ENCODE measurements around the gene USF3. TPM values are rescaled to one million over a fixed set of nuclear protein-coding genes. Genes with fewer than 3 reads are reported as not detected.

Gene USF3
- total RNA-seq, 4 donors from 2014 or later: 21.8 to 26.6 (median 24.1) TPM

DNA sequence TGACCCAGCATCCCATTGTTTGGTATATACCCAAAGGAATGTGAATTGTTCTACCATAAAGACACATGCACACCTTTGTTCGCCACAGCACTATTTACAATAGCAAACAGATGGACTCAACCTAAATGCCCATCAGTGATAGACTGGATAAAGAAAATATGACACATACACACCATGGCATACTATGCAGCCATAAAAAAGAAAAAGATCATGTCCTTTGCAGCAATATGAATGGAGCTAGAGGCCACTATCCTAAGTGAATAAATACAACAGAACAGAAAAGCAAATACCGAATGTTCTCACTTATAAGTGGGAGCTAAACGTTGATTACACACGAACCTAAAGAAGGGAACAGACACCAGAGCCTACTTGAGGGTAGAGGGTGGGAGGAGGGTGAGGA is 11.4 kb upstream of the USF3 start:
- TF ChIP-seq CTCF (IDR thresholded peaks at IDR 0.05) (no peak), POLR2A (IDR thresholded peaks at IDR 0.05) (no peak)
- intact Hi-C loops (cut with DNase I; ENCODE audit: low total_unique reads): no loop called here
- DNase-seq (ENCODE audit: low spot score in 2 of 2): no peak
- no peak overlapping the region for H3K4me3 ChIP-seq (ENCODE audit: low read depth, poor library complexity, severe bottlenecking)
- WGBS, 2 donors: 94% methylated on average over 4 of the region's 4 CpGs

DNA sequence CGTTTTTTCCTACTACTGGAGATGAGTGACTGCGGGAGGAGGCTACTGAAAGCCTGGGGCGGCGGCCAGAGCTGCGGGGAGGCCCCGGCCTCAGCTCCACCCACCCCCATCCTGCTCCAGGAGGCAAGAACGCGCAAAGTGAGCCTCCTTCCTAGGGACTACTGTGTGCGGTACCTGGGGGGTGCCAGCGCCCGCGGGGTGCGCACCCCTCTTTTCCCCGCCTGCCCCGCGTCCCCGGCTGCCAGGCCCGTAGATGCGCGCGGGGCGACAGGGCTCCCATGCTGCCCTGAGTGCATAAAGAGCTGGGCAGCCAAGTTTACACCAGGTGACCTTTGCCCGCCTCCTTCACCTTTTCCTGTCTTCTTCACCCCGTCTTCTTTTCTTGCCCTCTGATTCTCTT is 2.5 kb upstream of the USF3 start:
- intact Hi-C loops (cut with DNase I; ENCODE audit: low total_unique reads): no loop called here
- WGBS, 2 donors: 19 to 24% methylated on average over 22 to 24 of the region's 24 CpGs
- no peak overlapping the region for H3K4me3 ChIP-seq (ENCODE audit: low read depth, poor library complexity, severe bottlenecking)
- no peak for DNase-seq (ENCODE audit: low spot score in 2 of 2)
- TF ChIP-seq POLR2A (IDR thresholded peaks at IDR 0.05) (no peak), CTCF (IDR thresholded peaks at IDR 0.05) (no peak)

GRCh38 chr3:113698213-113698742 is 1.8 kb upstream of the USF3 start:
- no peak overlapping the region for H3K4me3 ChIP-seq (ENCODE audit: low read depth, poor library complexity, severe bottlenecking)
- 54 to 64% methylated on average over 6 of the region's 6 CpGs for WGBS, 2 donors
- intact Hi-C loops (cut with DNase I; ENCODE audit: low total_unique reads): no loop called here
- DNase-seq (ENCODE audit: low spot score in 2 of 2): no peak
- TF ChIP-seq POLR2A (IDR thresholded peaks at IDR 0.05): no peak
- no peak for TF ChIP-seq CTCF (IDR thresholded peaks at IDR 0.05)

DNA sequence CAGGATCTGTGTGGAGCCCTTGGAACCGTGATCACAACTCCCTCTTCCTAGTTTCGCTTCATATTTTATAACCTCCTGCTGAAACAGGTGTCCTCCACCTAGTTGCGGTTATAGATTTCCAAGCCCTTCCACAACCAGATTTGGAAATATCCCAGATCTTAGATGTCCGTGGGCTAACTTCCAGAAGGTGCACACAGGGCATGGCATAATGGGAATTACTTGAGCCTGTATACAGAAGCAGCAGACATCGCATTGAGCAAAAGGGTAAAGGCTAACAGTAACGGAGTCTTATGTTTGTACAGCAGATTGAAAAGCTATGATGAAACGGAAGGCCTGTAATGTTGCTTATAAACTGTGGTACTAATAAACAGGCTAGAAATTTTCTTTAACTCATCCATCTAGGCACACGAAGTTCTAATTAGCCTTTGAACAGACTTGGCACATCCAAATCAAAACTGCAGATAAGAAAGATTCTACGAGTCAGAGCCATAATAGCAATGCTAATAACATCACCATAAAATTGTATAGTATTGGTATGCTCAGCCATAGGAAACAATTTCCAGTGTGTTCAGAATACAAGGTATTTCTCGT is 1.2 kb upstream of the USF3 start:
- intact Hi-C loops (cut with DNase I; ENCODE audit: low total_unique reads): no loop called here
- TF ChIP-seq CTCF (IDR thresholded peaks at IDR 0.05): no peak
- 4 to 5% methylated on average over 10 of the region's 10 CpGs for WGBS, 2 donors
- peak overlapping the region; percentile 78 for H3K4me3 ChIP-seq (ENCODE audit: low read depth, poor library complexity, severe bottlenecking)
- DNase-seq (ENCODE audit: low spot score in 2 of 2): peak in 1 of 2 donors; percentile 25

DNA sequence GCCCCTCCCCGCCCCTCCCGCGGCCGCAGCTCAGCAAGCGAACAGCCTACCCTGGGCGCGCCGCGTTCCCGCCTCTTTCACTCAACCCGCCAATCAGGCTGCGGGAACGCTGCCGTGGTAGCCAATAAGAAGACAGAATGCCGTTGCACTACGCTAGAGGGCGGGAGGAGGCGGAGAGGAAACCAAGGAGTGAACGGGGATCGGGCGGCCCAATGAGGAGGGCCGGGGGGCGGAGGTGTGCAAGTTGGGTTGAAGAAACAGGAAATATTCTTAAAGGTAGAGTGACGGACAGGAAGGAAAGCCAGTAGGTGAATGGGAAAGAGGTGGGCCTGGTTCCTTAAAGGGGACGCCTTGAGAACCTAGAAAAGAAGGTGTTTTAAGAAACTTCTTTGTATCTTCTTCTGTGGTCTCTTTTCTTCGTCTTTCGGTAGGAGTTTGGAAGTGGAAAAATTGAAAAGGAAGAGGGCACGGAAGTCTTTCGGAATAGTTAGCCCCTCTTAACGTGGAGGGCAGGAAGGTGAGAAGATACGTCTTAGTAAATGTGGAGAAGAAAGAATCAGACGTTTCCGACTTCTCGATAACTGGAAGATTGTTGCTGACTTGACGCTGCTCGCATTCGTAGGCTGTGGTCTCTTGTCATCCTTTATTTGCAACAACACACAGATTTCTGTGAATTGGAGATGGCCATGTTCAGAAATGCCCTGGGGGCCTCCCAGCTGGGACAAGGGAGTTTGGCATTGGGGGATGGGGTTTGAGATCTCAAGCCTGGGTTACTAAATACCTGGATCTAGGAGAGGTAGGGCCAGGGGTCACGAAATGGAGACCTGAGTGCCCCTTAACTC is 437 bp upstream of the USF3 start:
- DNase-seq (ENCODE audit: low spot score in 2 of 2): peak; percentile 100
- intact Hi-C loops (cut with DNase I; ENCODE audit: low total_unique reads): no loop called here
- no peak for TF ChIP-seq CTCF (IDR thresholded peaks at IDR 0.05)
- no peak for TF ChIP-seq POLR2A (IDR thresholded peaks at IDR 0.05)
- peak overlapping the region; percentile 78 for H3K4me3 ChIP-seq (ENCODE audit: low read depth, poor library complexity, severe bottlenecking)
- WGBS, 2 donors: 0% methylated on average over 38 of the region's 38 CpGs

Measured in lower leg skin (tissue), 4 donors.